Endothelial cell of hepatic sinusoid (primary cell): ENCODE measurements around the gene BBS10.
"Not testable (repeated sequence)": the region's sequence is repeated elsewhere in the genome, so short reads cannot be mapped to it uniquely, and the experiment has no call there.

Experiments
- in situ Hi-C: cut with HindIII; loops from 2 replicates; pipeline ENCODE4 v1.10.0; 2017; ENCODE audit warnings: low sequenced_read_pairs

The BBS10 gene

DNA sequence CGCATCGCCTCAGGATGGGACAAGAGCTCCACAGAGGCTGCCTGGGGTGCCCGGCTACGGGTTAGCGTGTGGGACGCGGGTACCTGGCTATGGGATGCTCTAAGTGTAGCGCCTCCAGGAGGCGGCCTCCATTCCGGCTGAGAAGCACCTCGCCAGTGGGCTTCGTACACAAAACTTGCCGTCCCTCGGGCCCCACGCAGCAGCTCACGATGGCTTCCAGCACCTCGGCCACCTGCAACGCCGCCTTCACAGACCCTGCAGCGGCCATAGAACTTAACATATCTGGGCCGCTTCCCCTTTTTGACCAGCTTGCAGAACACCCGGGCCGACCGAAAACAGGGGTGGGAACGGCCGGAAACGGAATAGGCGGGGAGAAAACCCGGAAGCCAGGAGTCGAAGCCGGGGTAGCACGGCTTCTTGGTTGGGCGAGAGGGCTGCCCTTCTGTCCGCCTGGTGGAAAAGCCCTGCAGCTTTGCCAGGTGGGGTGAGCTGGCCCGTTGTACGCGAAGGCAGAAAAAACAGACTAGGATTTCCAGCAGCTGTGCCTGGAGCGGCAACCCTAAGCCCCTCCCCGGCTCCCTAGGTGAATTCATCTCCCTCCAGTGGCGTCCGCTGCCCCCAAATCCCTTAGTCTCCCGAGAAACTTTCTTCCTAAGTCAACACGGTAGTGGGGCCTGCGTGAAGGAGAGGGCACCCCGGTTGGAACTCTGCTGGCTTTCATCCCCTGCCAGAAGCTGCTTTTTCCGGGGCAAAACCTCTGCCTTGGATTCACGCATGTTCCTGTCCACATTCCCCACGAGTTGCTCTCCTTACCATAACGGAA, at the start of gene BBS10:
TSS of gene BBS10 (minus strand) at position 337 of the 823 bp plus-strand sequence. CDS start at position 280, 57 bp downstream.
- in situ Hi-C loops = no loop called here

DNA sequence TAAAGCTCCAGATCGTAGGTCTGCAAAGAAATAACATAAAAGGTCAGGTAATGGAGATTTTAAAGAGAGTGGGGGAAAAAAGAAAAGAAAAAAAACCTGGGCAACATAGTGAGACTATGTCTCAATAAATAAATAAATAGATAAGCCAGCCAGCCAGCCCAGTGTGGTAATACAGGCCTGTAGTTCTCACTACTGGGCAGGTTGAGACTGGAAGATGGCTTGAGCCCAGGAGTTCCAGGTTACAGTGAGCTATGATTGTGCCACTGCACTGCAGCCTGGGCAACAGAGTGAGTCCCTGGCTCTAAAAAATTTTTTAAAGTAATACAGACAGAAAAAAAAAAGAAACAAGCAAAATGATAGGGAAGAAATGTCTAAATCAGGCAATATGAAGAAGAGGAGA, 43.2 kb upstream of the BBS10 start:
- in situ Hi-C loops = no loop called here

DNA sequence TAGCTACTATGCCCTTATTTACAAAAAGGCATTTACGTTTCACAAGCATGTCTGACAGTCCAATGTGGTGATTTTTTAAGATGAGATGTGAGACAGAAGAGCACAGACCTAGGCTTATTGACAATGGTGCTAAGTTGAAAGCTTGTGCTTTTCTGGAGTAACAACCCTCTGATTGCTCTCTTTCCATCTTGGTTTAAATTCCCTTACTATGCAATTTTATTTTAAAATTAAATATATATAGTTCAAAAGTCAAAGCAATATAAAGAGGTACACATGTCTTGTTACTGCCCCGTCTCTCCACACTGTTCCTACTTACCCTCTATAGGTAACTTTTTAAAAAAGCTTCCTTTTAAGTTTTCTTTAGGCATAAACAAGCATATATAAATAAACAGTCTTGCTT, 39.4 kb upstream of the BBS10 start:
- in situ Hi-C loops = no loop called here

DNA sequence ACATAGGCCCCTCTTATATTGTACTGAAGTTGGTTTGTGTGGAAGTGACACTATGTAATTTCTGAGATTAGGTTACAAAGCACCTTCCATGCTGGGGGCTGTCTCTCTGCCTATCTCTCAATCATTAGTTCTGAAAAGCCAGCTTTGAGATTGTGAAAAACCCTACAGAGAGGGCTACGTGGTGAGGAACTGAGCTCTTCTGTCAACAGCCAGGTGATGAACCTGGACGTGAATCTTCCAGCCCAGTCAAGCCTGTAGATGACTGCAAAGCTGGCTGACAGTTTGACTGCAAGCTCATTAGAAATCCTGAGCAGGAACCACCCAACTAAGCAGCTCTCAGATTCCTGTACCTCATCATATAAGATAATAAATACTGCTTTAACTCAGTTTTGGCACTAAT, 36.3 kb upstream of the BBS10 start:
- in situ Hi-C loops = no loop called here

DNA sequence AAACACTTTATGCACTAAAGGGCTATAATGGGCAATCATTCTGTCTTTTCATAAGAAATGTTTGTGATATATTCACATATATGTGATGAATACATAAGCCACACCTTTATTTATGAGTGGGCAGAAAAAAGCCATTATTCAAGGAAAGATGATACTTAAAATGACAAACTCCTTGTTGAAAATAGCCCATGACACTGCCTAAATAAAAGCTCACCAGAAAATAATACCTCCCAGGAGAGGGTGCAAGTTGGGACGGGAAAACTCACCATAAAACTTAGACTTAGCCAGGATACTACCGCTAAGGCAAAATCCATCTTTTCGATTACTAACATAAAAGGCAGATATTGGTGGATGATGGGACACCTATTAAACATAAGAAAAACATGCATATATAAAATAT, 35.8 kb upstream of the BBS10 start:
- in situ Hi-C loops = no loop called here

DNA sequence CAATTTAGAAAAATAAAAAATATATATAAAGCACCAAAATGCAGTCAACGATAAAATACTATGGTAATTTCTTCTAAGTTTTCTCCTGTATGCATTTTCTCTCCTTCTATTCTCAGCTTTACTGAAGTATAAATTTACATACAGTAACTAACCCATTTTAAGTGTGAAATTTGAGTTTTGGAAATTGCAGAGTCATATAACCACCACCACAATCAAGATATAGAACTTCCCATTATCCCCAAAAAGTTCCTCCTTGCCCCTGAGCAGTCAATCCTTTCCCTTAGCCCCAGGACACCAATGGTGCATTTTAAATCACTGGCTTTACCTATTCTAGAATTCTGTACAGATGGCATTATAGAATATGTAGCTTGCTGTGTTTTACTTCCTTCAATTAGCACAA, 31.0 kb upstream of the BBS10 start:
- in situ Hi-C loops = no loop called here

DNA sequence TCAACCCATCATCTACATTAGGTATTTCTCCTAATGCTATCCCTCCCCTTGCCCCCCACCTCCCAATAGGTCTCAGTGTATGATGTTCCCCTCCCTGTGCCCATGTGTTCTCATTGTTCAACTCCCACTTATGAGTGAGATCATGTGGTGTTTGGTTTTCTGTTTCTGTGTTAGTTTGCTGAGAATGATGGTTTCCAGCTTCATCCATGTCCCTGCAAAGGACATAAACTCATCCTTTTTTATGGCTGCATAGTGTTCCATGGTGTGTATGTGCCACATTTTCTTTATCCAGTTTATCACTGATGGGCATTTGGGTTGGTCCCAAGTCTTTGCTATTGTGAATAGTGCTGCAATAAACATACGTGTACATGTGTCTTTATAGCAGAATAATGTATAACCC, 28.7 kb upstream of the BBS10 start:
- in situ Hi-C loops = not testable (repeated sequence)

DNA sequence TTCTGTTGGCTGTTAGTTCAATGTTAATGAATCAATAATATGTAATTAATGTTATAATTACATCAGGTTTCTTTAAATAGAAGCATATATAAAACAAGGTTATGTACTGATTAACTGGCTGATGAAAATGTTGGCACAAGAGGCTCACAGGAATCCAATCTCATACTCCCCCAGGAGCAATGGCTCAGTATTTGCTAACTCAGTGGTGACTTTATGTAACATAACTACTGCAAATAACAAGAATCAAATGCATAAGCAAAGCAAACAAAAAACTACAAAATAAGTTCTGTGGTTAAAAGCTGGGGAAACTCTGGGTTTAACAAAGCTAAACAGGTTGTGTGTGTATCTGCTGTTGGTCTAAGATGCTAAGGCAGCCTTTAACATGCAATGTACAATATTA, 27.7 kb upstream of the BBS10 start:
- in situ Hi-C loops = no loop called here

DNA sequence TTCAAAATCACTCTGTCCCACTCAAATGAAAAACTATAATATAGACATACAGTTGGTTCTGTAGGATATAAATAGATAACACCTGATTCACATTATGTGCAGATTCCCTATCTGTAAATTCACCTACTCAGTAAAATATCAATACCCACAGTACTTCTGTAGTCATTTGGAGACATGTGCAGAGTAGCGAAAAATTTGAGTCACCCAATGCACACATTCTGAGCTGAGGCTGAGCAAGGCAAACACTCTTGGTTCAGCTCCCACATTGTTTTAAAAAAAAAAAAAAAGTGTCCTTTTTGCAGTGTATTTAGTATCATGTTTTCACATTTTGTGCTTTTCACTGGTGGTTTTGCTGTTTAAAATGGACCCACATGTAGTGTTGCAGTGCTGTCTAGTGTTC, 27.3 kb upstream of the BBS10 start:
- in situ Hi-C loops = no loop called here

DNA sequence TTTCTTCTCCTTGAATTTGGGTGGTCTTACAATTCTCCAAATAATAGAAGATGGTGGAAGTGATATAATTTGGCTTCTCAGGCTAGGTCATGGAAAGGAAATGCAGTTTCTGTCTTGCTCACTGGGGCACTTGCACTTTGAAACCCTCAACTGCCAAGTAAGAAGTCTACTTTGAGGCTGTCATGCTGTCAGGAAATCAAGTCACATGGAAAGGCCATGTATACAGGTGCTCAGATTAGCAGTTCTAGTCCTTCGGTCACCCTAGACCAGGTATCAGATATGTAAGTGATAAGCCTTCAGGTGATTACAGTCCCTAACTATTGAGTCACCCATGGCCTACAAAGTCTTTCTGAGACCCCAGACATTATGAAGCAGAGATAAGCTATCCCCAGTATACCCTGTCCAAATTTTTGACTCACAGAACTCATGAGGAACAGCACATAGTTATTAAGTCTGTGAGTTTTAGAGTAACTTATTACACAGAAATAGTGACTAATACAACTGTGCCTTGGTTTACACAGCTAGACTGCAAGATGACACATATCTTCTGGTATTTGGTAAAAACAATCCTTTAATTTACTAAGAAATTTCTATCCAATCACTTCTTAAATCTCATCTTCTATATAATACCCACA, 26.3 kb upstream of the BBS10 start:
- in situ Hi-C loops = no loop called here

DNA sequence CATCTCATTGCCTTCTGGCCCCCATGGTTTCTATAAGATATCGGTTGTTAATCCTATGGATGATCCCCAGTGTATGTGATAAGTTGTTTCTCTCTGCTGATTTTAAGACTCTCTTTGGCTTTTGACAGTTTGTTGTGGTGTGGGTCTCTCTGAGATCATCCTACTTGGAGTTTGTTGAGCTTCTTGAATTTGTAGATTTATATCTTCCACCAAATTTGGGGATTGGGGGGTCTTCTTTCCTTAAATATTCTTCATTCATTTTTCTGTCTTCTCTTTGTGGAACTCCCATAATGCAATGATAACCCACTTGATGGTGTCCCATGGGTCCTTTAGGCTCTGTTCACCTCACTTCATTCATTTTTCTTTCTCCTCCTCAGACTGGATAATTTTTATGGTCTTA, 20.0 kb upstream of the BBS10 start:
- in situ Hi-C loops = no loop called here

DNA sequence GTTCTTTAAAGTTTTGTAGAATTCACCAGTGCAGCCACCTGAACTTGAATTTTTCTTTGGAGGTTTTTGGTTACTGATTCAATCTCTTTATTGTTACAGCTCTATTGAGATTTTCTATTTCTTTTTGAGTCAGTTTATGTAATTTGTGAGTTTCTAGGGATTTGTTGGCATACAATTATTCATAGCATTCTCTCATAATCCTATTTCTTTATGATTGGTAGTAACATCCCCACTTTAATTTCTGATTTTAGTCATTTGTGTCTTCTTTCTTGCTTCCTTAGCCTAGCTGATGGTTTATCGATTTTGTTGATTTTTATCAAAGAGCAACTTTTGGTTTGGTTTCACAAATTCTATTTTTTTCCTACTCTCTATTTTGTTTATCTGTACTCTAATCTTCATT, 17.9 kb upstream of the BBS10 start:
- in situ Hi-C loops = no loop called here

DNA sequence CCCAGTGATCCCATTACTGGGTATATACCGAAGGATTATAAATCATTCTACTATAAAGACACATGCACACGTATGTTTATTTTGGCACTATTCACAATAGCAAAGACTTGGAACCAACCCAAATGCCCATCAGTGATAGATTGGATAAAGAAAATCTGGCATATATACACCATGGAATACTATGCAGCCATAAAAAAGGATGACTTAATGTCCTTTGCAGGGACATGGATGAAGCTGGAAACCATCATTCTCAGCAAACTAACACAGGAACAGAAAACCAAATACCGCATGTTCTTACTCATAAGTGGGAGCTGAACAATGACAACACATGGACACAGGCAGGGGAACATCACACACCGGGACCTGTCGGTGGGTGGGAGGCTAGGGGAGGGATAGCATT, 15.9 kb upstream of the BBS10 start:
- in situ Hi-C loops = not testable (repeated sequence)

DNA sequence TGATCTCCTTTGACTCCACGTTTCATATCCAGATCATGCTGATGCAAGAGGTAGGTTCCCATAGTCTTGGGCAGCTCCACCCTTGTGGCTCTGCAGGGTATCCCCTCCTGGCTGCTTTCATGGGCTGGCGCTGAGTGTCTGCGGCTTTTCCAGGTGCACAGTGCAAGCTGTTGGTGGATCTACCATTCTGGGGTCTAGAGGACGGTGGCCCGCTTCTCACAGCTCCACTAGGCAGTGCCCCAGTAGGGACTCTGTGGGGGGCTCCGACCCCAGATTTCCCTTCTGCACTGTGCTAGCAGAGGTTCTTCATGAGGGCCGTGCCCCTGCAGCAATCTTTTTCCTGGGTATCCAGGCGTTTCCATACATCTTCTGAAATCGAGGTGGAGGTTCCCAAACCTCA, 12.1 kb upstream of the BBS10 start:
- in situ Hi-C loops = no loop called here

DNA sequence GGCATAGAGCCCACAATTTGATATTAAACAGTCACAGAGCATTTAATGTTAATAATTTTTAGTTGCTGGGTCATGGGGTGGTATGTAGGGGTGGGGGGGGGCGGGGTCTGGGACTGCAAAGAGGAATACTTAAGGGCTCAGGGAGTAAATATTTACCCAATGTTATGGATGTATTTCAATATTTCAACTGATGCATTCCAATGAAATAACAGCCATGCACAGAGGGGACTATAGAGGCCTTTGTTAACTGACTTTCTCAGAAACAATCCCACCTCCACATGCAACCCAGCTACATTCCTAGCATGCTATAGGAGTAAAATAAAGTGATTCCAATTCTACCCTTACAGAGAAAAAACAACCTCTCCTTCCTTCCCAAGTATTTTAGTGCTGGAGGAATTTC, 7.9 kb upstream of the BBS10 start:
- in situ Hi-C loops = no loop called here

DNA sequence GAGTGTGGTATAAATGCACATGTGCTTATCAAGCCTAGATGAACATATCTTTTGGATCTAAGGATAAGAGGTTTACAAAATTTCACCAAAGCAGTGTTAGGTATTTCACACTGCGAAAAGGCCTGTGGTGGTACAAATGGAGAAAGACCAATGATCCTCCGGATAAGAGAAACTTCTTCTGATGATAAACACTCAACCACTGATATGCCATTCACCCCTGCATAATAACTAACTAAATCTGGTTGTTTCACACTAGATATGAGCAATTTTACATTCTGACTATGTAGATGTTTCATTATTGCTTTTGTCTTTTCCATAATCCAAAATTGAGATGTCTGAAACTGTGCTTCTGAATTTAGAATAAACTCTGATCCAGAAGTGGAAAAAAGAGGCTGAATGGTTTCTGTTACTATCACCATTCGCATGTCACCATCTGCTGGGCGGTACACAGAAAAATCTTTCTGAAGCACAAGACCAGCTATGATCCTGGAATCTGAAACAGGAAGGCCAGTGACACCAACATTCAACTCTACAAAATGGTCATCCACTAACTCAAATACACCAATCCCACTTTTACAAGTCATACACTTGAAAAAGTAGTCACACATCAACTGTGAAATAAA, 1.3 kb downstream of the BBS10 start:
- in situ Hi-C loops = no loop called here

DNA sequence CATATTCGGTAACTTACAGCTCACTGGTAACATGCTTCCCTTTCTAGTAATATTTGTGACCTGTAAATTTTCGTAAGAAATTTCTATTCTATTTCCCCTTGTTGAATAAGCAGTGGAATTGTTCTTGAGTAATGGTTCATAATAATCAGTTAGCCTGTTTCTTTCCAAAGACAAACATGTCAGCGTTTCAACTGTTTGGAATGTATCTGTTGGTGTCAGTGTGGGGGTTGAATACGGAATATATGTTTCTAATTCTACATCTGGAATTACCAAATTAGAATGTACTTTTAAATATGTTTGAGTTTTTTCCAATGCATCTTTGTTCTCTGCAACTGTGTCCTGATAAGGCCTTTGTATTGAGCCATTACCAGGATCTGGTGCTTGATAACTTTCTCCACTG, 2.0 kb downstream of the BBS10 start:
- in situ Hi-C loops = no loop called here

DNA sequence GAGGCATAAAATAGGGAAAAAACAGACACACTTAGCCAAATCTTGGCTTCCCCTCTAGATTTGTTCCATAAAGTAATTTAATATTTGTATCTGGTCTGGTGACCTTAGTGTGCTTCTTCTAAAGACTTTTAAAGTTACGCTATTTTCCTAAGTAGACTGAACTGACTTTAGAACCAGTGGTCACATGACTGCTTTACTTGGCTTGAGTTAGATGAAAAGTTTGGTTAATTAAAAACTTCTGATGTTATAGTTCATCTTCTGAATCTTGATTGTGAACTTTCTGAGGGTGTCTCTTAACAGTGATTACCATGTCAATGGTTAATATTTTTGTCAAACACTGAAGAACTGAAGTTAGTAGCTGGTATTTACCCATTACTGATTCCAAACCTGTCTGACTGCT, 2.6 kb downstream of the BBS10 start:
- in situ Hi-C loops = no loop called here

DNA sequence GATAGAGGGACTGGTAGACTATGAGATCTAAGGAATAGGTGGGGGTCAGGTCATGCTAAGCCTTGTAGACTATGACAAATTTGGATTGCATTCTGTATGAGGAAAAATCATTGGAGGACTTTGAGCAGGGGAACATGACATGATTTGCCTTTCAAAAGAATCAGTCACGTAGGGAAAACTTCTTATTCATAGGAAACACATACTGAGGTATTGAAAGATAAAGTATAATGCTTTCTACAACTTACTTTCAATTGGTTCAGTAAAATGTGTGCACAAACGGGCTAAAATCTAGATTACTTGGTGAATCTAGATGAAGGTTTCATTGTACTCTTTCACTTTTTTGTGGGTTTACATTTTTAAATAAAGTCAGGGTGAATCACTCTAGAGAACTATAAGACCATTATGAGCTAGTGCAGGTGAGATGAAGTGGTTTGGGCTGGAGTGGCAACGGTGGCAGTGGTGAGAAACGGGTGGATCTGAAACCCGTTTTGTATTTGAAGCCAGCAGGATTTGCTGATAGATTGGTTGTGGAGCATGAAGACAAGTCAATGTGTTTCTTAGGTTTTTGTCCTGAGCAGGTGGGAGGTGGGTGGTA, 6.7 kb downstream of the BBS10 start:
- in situ Hi-C loops = no loop called here

DNA sequence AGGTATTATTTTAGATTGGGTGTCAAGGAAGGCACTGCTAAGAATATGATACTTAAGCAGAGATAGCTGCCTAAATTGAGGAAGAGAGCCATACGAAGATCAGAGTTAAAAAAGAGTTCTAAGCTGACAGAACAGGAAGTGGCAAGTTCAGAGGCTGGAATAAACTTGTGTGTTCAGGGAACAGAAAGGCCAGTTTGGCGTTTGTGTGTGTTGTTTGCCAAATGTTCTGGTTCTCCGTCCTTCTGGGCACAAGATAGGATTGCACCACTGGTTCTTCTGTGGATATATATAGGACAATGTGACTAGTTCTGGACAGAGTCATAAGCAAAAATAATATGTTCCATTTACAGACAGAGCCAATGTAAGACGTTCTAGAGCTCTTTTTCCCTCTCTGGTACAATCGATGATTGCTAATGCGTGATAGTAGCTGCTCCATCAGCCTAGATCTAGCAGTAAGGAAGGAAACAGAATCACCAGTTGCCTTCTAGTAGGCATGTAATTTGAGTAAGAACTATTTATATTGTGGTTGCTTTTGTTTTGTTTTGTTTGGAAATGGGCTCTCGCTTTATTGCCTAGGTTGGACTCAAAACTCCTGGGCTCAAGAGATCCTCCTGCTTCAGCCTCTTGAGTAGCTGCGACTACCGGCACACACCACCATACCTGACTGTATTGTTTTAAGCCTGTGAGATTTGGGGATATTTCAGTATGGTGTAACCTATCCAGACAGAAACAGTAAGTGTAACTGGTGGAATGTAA, 7.4 kb downstream of the BBS10 start:
- in situ Hi-C loops = no loop called here

DNA sequence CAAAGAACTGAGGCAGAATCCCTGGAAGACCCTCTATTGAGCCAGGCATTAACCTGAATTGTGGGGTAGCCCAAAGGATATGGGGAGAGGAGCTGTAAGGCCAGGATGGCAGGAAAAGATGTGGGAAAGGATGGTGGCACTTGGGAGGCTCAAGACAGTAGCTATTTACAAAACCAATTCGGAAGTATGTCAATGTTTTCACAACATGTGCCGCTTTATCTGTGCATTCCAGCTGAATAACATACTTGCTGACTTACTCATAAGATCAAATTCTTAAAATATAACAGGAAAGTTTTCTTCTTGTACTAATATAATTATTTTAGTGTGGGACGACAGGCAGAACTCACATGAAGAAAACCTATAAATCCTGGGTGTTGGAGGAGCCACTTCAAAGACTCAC, 10.6 kb downstream of the BBS10 start:
- in situ Hi-C loops = no loop called here
